HT1080 (cell line): ENCODE measurements around the gene NANS. TPM values are rescaled to one million over a fixed set of nuclear protein-coding genes. Genes with fewer than 3 reads are reported as not detected.

Experiments used
- DNase-seq: peaks from one replicate; pipeline ENCODE4 v3.0.0-alpha.2; 2015; ENCODE audit warnings: low read depth
- total RNA-seq: library from RNA; depleted of rRNA; stranded (reverse); fragments of >200 nt; shearing (Covaris generic); gene quantifications from 2 replicates; pipeline ENCODE4 v1.2.3, GENCODE V29; 2014

Gene NANS
- total RNA-seq, 1 experiment from 2014 or later, result 92.2 TPM

- peak; percentile 39 for DNase-seq
These were observed 19.2 kb upstream of the NANS start for GRCh38 chr9:98037357-98037756.

- no peak for DNase-seq
These were observed 17.6 kb upstream of the NANS start for GRCh38 chr9:98038958-98039357.

- no peak for DNase-seq
These were observed 16.9 kb upstream of the NANS start for GRCh38 chr9:98039607-98040017.

GRCh38 chr9:98040212-98040611, 16.3 kb upstream of the NANS start:
- no peak for DNase-seq

GRCh38 chr9:98043915-98044314, 12.6 kb upstream of the NANS start:
- no peak for DNase-seq

- DNase-seq, result peak; percentile 87
These were observed 11.0 kb upstream of the NANS start for GRCh38 chr9:98045234-98046179.

- DNase-seq, result no peak
These were observed 10.4 kb upstream of the NANS start for GRCh38 chr9:98046180-98046543.

GRCh38 chr9:98047002-98047401, 9.5 kb upstream of the NANS start:
- DNase-seq, result peak; percentile 11

- DNase-seq, result no peak
These were observed 7.1 kb upstream of the NANS start for GRCh38 chr9:98049288-98050072.

- DNase-seq, result no peak
These were observed 6.2 kb upstream of the NANS start for GRCh38 chr9:98050351-98050750.

- no peak for DNase-seq
These were observed 2.1 kb upstream of the NANS start for GRCh38 chr9:98054376-98054951.

- DNase-seq, result no peak
These were observed 737 bp downstream of the NANS start for GRCh38 chr9:98057138-98057799.

GRCh38 chr9:98062161-98062560, 5.6 kb downstream of the NANS start:
- no peak for DNase-seq

- no peak for DNase-seq
These were observed 8.3 kb downstream of the NANS start for GRCh38 chr9:98064623-98065392.

- no peak for DNase-seq
These were observed 9.7 kb downstream of the NANS start for GRCh38 chr9:98066235-98066634.

GRCh38 chr9:98067184-98067583, 10.7 kb downstream of the NANS start:
- no peak for DNase-seq

- DNase-seq, result no peak
These were observed 13.0 kb downstream of the NANS start for GRCh38 chr9:98069551-98069950.

- no peak for DNase-seq
These were observed 14.2 kb downstream of the NANS start for GRCh38 chr9:98070704-98071103.

- no peak for DNase-seq
These were observed 15.2 kb downstream of the NANS start for GRCh38 chr9:98071737-98072136.

- peak; percentile 67 for DNase-seq
These were observed 17.8 kb downstream of the NANS start for GRCh38 chr9:98074115-98074990.
